ENCODE data around the gene TTLL10.

DNA sequence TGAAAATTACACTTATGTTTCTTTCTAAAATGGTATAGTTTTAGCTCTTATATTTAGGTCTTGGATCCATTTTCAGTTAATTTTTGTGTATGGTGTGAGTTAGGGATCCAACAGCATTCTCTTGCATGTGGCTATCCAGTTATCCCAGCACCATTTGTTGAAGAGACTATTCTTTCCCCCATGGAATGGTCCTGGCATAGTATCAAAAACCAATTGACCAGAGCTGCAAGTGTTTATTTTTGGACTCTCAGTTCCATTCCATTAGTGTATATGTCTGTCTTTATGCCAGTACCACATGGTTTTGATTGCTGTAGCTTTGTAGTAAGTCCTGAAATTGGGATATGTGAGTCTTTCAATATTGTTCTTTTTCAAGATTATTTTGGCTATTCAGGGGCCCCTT, 14.3 kb downstream of the TTLL10 start:
- no peak for TF ChIP-seq CTCF (conservative IDR thresholded peaks at IDR 0.05; ENCODE audit: low read depth in 2 of 2)
- no peak for TF ChIP-seq POLR2AphosphoS5 (IDR thresholded peaks at IDR 0.05; ENCODE audit: low read depth)
- TF ChIP-seq EZH2 (IDR thresholded peaks at IDR 0.05; ENCODE audit: low read depth, unreplicated experiment) = no peak
- TF ChIP-seq, protein P1, sequence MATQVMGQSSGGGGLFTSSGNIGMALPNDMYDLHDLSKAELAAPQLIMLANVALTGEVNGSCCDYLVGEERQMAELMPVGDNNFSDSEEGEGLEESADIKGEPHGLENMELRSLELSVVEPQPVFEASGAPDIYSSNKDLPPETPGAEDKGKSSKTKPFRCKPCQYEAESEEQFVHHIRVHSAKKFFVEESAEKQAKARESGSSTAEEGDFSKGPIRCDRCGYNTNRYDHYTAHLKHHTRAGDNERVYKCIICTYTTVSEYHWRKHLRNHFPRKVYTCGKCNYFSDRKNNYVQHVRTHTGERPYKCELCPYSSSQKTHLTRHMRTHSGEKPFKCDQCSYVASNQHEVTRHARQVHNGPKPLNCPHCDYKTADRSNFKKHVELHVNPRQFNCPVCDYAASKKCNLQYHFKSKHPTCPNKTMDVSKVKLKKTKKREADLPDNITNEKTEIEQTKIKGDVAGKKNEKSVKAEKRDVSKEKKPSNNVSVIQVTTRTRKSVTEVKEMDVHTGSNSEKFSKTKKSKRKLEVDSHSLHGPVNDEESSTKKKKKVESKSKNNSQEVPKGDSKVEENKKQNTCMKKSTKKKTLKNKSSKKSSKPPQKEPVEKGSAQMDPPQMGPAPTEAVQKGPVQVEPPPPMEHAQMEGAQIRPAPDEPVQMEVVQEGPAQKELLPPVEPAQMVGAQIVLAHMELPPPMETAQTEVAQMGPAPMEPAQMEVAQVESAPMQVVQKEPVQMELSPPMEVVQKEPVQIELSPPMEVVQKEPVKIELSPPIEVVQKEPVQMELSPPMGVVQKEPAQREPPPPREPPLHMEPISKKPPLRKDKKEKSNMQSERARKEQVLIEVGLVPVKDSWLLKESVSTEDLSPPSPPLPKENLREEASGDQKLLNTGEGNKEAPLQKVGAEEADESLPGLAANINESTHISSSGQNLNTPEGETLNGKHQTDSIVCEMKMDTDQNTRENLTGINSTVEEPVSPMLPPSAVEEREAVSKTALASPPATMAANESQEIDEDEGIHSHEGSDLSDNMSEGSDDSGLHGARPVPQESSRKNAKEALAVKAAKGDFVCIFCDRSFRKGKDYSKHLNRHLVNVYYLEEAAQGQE (IDR thresholded peaks at IDR 0.05; ENCODE audit: unreplicated experiment) = no peak
- no peak for TF ChIP-seq ZNF331 (CRISPR knock-in tag; IDR thresholded peaks at IDR 0.05; ENCODE audit: low read depth)
- no peak for TF ChIP-seq JUNB (IDR thresholded peaks at IDR 0.05; ENCODE audit: unreplicated experiment)
- no peak for TF ChIP-seq STAT1 (IDR thresholded peaks at IDR 0.05; ENCODE audit: unreplicated experiment)
- TF ChIP-seq EZH2phosphoT487 (IDR thresholded peaks at IDR 0.05; ENCODE audit: unreplicated experiment) = no peak
- TF ChIP-seq CREB1 (CRISPR knock-in tag; IDR thresholded peaks at IDR 0.05; ENCODE audit: low read depth) = no peak
- no peak for TF ChIP-seq NANOG (IDR thresholded peaks at IDR 0.05; ENCODE audit: borderline replicate concordance)
- no peak for TF ChIP-seq ZNF114 (CRISPR knock-in tag; IDR thresholded peaks at IDR 0.05)

Data from GM23338 (cell line).